HepG2 (cell line): ENCODE measurements around the gene PFKFB4. TPM values are rescaled to one million over a fixed set of nuclear protein-coding genes. Genes with fewer than 3 reads are reported as not detected.

Source experiments
- ATAC-seq: fragments of 200-7000 bp; cut with Tn5 transposase; 3 replicates; pipeline ENCODE4 v1.9.1; 2020; ENCODE audit warnings: mild to moderate bottlenecking, moderate library complexity
- BruUV-seq: library from RNA; stranded (reverse); fragments of 400-500 nt; replicated peaks from 2 replicates; lab custom pipeline; 2021; lab: Mats Ljungman, UMichigan
- CTCF ChIA-PET: fragments of 300-600 bp; formaldehyde crosslinking; extraction: SDS; loops from one replicate; lab custom pipeline; 2021; ENCODE audit warnings: low total read pairs, inconsistent platforms, low intra/inter-chr PET ratio; lab: Yijun Ruan, JAX
- POLR2A ChIA-PET: fragments of 350-600 bp; sonication (Branson Sonifier 250); formaldehyde crosslinking; loops from one replicate; lab custom pipeline; 2020; ENCODE audit warnings: antibody characterized with exemption, inconsistent platforms; lab: Yijun Ruan, JAX
- DNase-seq: peaks from one replicate; pipeline ENCODE4 v3.0.0-alpha.2; 2015; ENCODE audit warnings: low spot score
- FAIRE-seq: peaks from 3 replicates; lab custom pipeline; 2011; peaks lifted over from hg19 to GRCh38; lab: Jason Lieb, UNC
- H2AFZ ChIP-seq: one replicate; pipeline ENCODE4 v1.6.1; 2011; ENCODE audit warnings: low read length, inconsistent platforms
- H3K27ac ChIP-seq: fragments of 300-600 bp; 3 replicates; pipeline ENCODE4 v1.8.0; 2011; ENCODE audit warnings: mixed run types, mild to moderate bottlenecking, mixed read lengths, low read length, inconsistent platforms; ENCODE audit not compliant: insufficient read depth; ENCODE audit errors: extremely low read length
- H3K27me3 ChIP-seq, 2 experiments: fragments of 200-600 bp in 1 of 2; 2 replicates in 1 of 2; 3 replicates in 1 of 2; pipeline versions ENCODE4 v1.6.0 to v1.8.0; 2011; ENCODE audit warnings: low read length in 2 of 2, mild to moderate bottlenecking in 2 of 2, moderate library complexity in 2 of 2, inconsistent platforms in 1 of 2; ENCODE audit not compliant: insufficient read depth in 2 of 2, control insufficient read depth in 1 of 2
- H3K36me3 ChIP-seq, 2 experiments: fragments of 200-600 bp in 1 of 2; replicated peaks in 1 of 2; 2 replicates in 1 of 2; 3 replicates in 1 of 2; pipeline versions ENCODE4 v1.5.1 to v1.8.0; 2011; ENCODE audit warnings: low read length in 2 of 2, inconsistent platforms in 1 of 2; ENCODE audit not compliant: insufficient read depth in 2 of 2, control insufficient read depth in 1 of 2
- H3K4me1 ChIP-seq: 2 replicates; pipeline ENCODE4 v1.5.1; 2012; ENCODE audit warnings: low read length, inconsistent platforms; ENCODE audit not compliant: insufficient read depth
- H3K4me2 ChIP-seq: 2 replicates; pipeline ENCODE4 v1.6.0; 2011; ENCODE audit warnings: low read depth, low read length, inconsistent platforms
- H3K4me3 ChIP-seq, 3 experiments: fragments of 200-600 bp in 1 of 3; sonication (generic), shearing (Covaris generic) in 1 of 3; replicated peaks in 1 of 3; 2 replicates each; pipeline ENCODE4 v1.5.1; 2011 to 2016; ENCODE audit warnings: low read length in 3 of 3, inconsistent platforms in 2 of 3, low read depth in 2 of 3, mild to moderate bottlenecking in 2 of 3, control low read depth in 1 of 3, mixed read lengths in 1 of 3; ENCODE audit not compliant: insufficient read depth in 1 of 3
- H3K79me2 ChIP-seq: one replicate; pipeline ENCODE4 v1.6.1; 2011; ENCODE audit warnings: low read length, inconsistent platforms; ENCODE audit not compliant: insufficient read depth
- H3K9ac ChIP-seq: 2 replicates; pipeline ENCODE4 v1.6.0; 2011; ENCODE audit warnings: mild to moderate bottlenecking, low read depth, low read length, inconsistent platforms; ENCODE audit not compliant: insufficient read depth
- H3K9me3 ChIP-seq: 2 replicates; pipeline ENCODE4 v1.5.1; 2012; ENCODE audit warnings: mild to moderate bottlenecking, low read length
- H4K20me1 ChIP-seq: 2 replicates; pipeline ENCODE4 v1.6.0; 2011; ENCODE audit warnings: inconsistent platforms, mild to moderate bottlenecking, low read length, moderate library complexity; ENCODE audit not compliant: insufficient read depth
- AGO2 ChIP-seq: fragments of 200-400 bp; formaldehyde crosslinking; optimal IDR thresholded peaks from 2 replicates; pipeline ENCODE3; 2017; ENCODE audit warnings: mild to moderate bottlenecking, low read depth, low read length, moderate library complexity
- CBX1 ChIP-seq: IDR thresholded peaks from one replicate; pipeline ENCODE4 v1.6.1; 2016; ENCODE audit warnings: antibody characterized with exemption, low read depth
- PHB2 ChIP-seq: fragments of 450-650 bp; IDR thresholded peaks from 2 replicates; pipeline ENCODE4 v1.6.1; 2018; ENCODE audit not compliant: partially characterized antibody
- SIX4 ChIP-seq: sonication (generic); formaldehyde crosslinking; IDR thresholded peaks from 2 replicates; pipeline ENCODE4 v1.4.0; 2020; ENCODE audit warnings: missing genetic modification reagents
- ZBTB38 ChIP-seq: sonication (generic); formaldehyde crosslinking; IDR thresholded peaks from 2 replicates; pipeline ENCODE4 v1.5.1; 2020; ENCODE audit warnings: mild to moderate bottlenecking, missing genetic modification reagents
- ZBTB8A ChIP-seq: sonication (generic); formaldehyde crosslinking; IDR thresholded peaks from 2 replicates; pipeline ENCODE4 v1.4.0; 2020; ENCODE audit warnings: mild to moderate bottlenecking, low read depth, missing genetic modification reagents, borderline replicate concordance
- ZKSCAN1 ChIP-seq: fragments of 150-350 bp; IDR thresholded peaks from 2 replicates; pipeline ENCODE4 v1.6.1; 2014; ENCODE audit warnings: low read length
- ZNF335 ChIP-seq: sonication (generic); formaldehyde crosslinking; IDR thresholded peaks from 2 replicates; pipeline ENCODE4 v1.4.0; 2020; ENCODE audit warnings: missing genetic modification reagents
- ZNF790 ChIP-seq: sonication (generic); formaldehyde crosslinking; IDR thresholded peaks from 2 replicates; pipeline ENCODE4 v1.8.0; 2022; ENCODE audit warnings: missing genetic modification reagents, mild to moderate bottlenecking, borderline replicate concordance
- ZNF816 ChIP-seq: sonication (generic); formaldehyde crosslinking; IDR thresholded peaks from 2 replicates; pipeline ENCODE4 v1.8.0; 2022; ENCODE audit warnings: missing genetic modification reagents, mild to moderate bottlenecking, borderline replicate concordance
- ZSCAN12 ChIP-seq: sonication (generic); formaldehyde crosslinking; IDR thresholded peaks from 2 replicates; pipeline ENCODE4 v1.9.0; 2021; ENCODE audit warnings: mild to moderate bottlenecking, missing genetic modification reagents
- WGBS: methylation state at CpG from one replicate; pipeline ENCODE4 v1.1.6; 2017; ENCODE audit warnings: low lambda C conversion rate; 5-methylcytosine and 5-hydroxymethylcytosine counted together
- in situ Hi-C: cut with HindIII; loops from 2 replicates; pipeline ENCODE4 v1.10.0; 2017; ENCODE audit warnings: low pct_unique_long_range_greater_than_20kb; ENCODE audit not compliant: extremely low pct_ligation_motif_present
- intact Hi-C: fragments of 100-400 bp; cut with micrococcal nuclease; formaldehyde crosslinking; loops from one replicate; pipeline ENCODE4 v1.10.0; 2022; ENCODE audit not compliant: unreplicated experiment
- polyA plus RNA-seq, 8 experiments: library from polyadenylated mRNA; depleted of rRNA in 3 of 8; stranded (reverse) in 7 of 8; unstranded in 1 of 8; fragments of >200 nt; fragmentation: Illumina TruSeq in 4 of 8; extraction: Trizol in 4 of 8; gene quantifications; 2 replicates each; pipeline versions ENCODE4 v1.2.1 to v1.2.3, GENCODE V29; 2011 to 2016; ENCODE audit warnings: low read depth in 4 of 8, missing spikeins in 1 of 8, mixed read lengths in 1 of 8; ENCODE audit not compliant: insufficient read depth in 1 of 8
- total RNA-seq, 5 experiments: library from RNA; depleted of rRNA; stranded (reverse); fragments of >200 nt; fragmentation: Illumina TruSeq; extraction: Trizol; gene quantifications; 2 replicates each; pipeline ENCODE4 v1.2.3, GENCODE V29; 2016; ENCODE audit warnings: low read depth in 1 of 5
- TF ChIP-seq, protein P1 (sequence below): IDR thresholded peaks from 2 replicates; pipeline ENCODE4 v1.6.1; 2016; ENCODE audit warnings: control low read depth
- TF ChIP-seq, protein P2 (sequence below): sonication (generic); formaldehyde crosslinking; IDR thresholded peaks from 2 replicates; pipeline ENCODE4 v1.4.0; 2020; ENCODE audit warnings: low read depth, missing genetic modification reagents
- TF ChIP-seq, protein P3 (sequence below): sonication (generic); IDR thresholded peaks from 2 replicates; pipeline ENCODE4 v1.6.1; 2016; ENCODE audit warnings: low read depth, borderline replicate concordance
- TF ChIP-seq, protein P4 (sequence below): sonication (generic); formaldehyde crosslinking; IDR thresholded peaks from 2 replicates; pipeline ENCODE4 v1.5.0; 2020; ENCODE audit warnings: mild to moderate bottlenecking, missing genetic modification reagents
- TF ChIP-seq, protein P5 (sequence below): sonication (generic); formaldehyde crosslinking; IDR thresholded peaks from 2 replicates; pipeline ENCODE4 v1.8.0; 2022; ENCODE audit warnings: mild to moderate bottlenecking, missing genetic modification reagents, borderline replicate concordance

The PFKFB4 gene
- total and polyA plus RNA-seq, 2 of the 13 experiments (the other 11 are each of a cell fraction or from before 2014, with no cell fraction given): 7.1 to 103 TPM

DNA sequence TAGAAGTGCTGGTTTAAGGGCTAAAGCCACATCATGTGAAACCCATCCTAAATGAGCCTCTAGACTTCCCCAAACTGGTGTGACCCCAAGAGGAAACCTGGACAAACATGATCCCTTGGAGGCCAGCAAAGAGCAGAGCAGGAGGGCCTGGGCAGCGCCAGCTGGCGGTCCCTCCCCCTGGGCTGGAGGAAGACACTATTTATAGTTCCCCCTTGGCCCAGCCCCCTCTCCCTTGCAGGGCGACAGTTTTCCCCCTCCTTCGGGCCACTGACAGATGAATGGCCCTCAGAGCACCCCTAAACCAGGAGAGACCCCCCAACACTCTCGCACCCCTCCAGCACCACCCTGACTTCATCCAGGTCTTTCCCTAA lies 4.0 kb upstream of the PFKFB4 start:
- Histone ChIP-seq H3K4me3 (peak overlapping the region; percentile 53 to 68 (median 59)), H4K20me1 (no peaks in the 10 kb centered on the region), H3K27me3 (no peaks in the 10 kb centered on the region; a peak in 1 of 5 replicates), H3K79me2 (peaks cover 9% of the 10 kb centered on the region), H2AFZ (no peak overlapping the region), H3K9ac (peak overlapping the region; percentile 42; the same call in 1 of the 2 replicates), H3K4me2 (peak overlapping the region; percentile 86), H3K4me1 (peaks cover 82% of the 10 kb centered on the region), H3K9me3 (no peaks in the 10 kb centered on the region), H3K27ac (peak overlapping the region; percentile 34), H3K36me3 (no peaks in the 10 kb centered on the region)
- 36% methylated on average over 5 of the region's 5 CpGs for WGBS
- no TSS peak for BruUV-seq
- no peak for DNase-seq
- CTCF ChIA-PET: no interaction called here
- POLR2A ChIA-PET: interaction anchor here (0.7 to 3.0 kb wide), 3 partner anchors 64 to 87 kb away, joined by 3 to 7 read pairs (median 4); partner anchors contain the start of gene SLC26A6
- intact Hi-C loops (no loop called here), in situ Hi-C loops (no loop called here)
- ATAC-seq: no peak
- FAIRE-seq: no peak
- TF ChIP-seq ZBTB8A: no peak
- no peak for TF ChIP-seq PHB2
- TF ChIP-seq SIX4 (CRISPR knock-in tag): no peak
- TF ChIP-seq ZSCAN12 (CRISPR knock-in tag): no peak
- TF ChIP-seq AGO2: no peak
- no peak; the same call in 1 of the 2 replicates for TF ChIP-seq ZBTB38 (CRISPR knock-in tag)
- no peak for TF ChIP-seq CBX1
- no peak for TF ChIP-seq ZNF790 (CRISPR knock-in tag)
- no peak for TF ChIP-seq ZKSCAN1
- TF ChIP-seq, protein P1, sequence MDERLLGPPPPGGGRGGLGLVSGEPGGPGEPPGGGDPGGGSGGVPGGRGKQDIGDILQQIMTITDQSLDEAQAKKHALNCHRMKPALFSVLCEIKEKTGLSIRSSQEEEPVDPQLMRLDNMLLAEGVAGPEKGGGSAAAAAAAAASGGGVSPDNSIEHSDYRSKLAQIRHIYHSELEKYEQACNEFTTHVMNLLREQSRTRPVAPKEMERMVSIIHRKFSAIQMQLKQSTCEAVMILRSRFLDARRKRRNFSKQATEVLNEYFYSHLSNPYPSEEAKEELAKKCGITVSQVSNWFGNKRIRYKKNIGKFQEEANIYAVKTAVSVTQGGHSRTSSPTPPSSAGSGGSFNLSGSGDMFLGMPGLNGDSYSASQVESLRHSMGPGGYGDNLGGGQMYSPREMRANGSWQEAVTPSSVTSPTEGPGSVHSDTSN (CRISPR knock-in tag): no peak
- TF ChIP-seq ZNF816 (CRISPR knock-in tag): no peak
- TF ChIP-seq, protein P2, sequence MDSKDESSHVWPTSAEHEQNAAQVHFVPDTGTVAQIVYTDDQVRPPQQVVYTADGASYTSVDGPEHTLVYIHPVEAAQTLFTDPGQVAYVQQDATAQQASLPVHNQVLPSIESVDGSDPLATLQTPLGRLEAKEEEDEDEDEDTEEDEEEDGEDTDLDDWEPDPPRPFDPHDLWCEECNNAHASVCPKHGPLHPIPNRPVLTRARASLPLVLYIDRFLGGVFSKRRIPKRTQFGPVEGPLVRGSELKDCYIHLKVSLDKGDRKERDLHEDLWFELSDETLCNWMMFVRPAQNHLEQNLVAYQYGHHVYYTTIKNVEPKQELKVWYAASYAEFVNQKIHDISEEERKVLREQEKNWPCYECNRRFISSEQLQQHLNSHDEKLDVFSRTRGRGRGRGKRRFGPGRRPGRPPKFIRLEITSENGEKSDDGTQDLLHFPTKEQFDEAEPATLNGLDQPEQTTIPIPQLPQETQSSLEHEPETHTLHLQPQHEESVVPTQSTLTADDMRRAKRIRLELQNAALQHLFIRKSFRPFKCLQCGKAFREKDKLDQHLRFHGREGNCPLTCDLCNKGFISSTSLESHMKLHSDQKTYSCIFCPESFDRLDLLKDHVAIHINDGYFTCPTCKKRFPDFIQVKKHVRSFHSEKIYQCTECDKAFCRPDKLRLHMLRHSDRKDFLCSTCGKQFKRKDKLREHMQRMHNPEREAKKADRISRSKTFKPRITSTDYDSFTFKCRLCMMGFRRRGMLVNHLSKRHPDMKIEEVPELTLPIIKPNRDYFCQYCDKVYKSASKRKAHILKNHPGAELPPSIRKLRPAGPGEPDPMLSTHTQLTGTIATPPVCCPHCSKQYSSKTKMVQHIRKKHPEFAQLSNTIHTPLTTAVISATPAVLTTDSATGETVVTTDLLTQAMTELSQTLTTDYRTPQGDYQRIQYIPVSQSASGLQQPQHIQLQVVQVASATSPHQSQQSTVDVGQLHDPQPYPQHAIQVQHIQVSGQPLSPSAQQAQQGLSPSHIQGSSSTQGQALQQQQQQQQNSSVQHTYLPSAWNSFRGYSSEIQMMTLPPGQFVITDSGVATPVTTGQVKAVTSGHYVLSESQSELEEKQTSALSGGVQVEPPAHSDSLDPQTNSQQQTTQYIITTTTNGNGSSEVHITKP (CRISPR knock-in tag): 0 out of 2 replicates have a peak, but pooled peaks have one; percentile 3
- TF ChIP-seq, protein P3, sequence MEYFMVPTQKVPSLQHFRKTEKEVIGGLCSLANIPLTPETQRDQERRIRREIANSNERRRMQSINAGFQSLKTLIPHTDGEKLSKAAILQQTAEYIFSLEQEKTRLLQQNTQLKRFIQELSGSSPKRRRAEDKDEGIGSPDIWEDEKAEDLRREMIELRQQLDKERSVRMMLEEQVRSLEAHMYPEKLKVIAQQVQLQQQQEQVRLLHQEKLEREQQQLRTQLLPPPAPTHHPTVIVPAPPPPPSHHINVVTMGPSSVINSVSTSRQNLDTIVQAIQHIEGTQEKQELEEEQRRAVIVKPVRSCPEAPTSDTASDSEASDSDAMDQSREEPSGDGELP: peak; percentile 65; the same call in 1 of the 2 replicates
- TF ChIP-seq, protein P4, sequence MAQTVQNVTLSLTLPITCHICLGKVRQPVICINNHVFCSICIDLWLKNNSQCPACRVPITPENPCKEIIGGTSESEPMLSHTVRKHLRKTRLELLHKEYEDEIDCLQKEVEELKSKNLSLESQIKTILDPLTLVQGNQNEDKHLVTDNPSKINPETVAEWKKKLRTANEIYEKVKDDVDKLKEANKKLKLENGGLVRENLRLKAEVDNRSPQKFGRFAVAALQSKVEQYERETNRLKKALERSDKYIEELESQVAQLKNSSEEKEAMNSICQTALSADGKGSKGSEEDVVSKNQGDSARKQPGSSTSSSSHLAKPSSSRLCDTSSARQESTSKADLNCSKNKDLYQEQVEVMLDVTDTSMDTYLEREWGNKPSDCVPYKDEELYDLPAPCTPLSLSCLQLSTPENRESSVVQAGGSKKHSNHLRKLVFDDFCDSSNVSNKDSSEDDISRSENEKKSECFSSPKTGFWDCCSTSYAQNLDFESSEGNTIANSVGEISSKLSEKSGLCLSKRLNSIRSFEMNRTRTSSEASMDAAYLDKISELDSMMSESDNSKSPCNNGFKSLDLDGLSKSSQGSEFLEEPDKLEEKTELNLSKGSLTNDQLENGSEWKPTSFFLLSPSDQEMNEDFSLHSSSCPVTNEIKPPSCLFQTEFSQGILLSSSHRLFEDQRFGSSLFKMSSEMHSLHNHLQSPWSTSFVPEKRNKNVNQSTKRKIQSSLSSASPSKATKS: no peak
- TF ChIP-seq, protein P5, sequence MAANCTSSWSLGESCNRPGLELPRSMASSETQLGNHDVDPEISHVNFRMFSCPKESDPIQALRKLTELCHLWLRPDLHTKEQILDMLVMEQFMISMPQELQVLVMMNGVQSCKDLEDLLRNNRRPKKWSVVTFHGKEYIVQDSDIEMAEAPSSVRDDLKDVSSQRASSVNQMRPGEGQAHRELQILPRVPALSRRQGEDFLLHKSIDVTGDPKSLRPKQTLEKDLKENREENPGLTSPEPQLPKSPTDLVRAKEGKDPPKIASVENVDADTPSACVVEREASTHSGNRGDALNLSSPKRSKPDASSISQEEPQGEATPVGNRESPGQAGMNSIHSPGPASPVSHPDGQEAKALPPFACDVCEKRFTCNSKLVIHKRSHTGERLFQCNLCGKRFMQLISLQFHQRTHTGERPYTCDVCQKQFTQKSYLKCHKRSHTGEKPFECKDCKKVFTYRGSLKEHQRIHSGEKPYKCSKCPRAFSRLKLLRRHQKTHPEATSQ (CRISPR knock-in tag): no peak
- no peak for TF ChIP-seq ZNF335
